Epithelial cell of esophagus (primary cell): ENCODE results near the gene PHLDB1.

Experiments used
- DNase-seq: peaks from one replicate; pipeline ENCODE4 v3.0.0; 2010; ENCODE audit warnings: low read depth
- H3K4me3 ChIP-seq: 2 replicates; pipeline ENCODE4 v1.5.1; 2011; ENCODE audit warnings: mild to moderate bottlenecking, low read length, control low read depth
- TF ChIP-seq, protein P1 (sequence below): IDR thresholded peaks from 2 replicates; pipeline ENCODE4 v1.5.1; 2011; ENCODE audit warnings: low read depth, mild to moderate bottlenecking, low read length, control low read depth, inconsistent platforms; ENCODE audit not compliant: insufficient read depth; ENCODE audit errors: missing control alignments

PHLDB1 gene

DNA sequence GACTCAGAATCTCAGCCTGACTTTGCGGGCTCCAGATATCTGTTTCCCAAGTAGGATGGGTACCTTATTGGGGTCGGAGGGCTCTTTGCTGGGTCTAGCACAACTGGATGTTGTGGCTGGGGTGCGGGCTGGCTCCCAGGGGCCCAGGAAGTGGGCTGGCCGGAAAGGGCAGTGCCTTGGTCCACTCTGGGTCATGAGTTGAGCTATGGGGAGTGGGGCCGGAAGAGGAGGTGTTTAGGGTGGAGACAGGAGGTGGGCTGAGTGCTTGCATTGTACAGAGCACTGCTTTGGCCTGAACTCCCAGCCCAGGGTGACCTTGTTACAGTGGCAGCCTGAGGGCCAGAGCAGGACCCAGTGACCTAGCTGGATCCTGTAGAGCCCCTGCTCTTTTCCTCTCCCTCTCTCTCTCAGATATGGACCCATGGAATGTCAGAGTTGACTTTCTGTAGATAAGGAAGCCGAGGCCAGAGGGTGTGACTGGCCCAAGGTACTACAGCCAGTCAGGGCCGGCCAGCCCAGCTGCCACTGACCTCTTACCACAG lies 13.2 kb downstream of the PHLDB1 start:
- TF ChIP-seq, protein P1, sequence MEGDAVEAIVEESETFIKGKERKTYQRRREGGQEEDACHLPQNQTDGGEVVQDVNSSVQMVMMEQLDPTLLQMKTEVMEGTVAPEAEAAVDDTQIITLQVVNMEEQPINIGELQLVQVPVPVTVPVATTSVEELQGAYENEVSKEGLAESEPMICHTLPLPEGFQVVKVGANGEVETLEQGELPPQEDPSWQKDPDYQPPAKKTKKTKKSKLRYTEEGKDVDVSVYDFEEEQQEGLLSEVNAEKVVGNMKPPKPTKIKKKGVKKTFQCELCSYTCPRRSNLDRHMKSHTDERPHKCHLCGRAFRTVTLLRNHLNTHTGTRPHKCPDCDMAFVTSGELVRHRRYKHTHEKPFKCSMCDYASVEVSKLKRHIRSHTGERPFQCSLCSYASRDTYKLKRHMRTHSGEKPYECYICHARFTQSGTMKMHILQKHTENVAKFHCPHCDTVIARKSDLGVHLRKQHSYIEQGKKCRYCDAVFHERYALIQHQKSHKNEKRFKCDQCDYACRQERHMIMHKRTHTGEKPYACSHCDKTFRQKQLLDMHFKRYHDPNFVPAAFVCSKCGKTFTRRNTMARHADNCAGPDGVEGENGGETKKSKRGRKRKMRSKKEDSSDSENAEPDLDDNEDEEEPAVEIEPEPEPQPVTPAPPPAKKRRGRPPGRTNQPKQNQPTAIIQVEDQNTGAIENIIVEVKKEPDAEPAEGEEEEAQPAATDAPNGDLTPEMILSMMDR = no peak
- DNase-seq = no peak
- no peak overlapping the region for H3K4me3 ChIP-seq

DNA sequence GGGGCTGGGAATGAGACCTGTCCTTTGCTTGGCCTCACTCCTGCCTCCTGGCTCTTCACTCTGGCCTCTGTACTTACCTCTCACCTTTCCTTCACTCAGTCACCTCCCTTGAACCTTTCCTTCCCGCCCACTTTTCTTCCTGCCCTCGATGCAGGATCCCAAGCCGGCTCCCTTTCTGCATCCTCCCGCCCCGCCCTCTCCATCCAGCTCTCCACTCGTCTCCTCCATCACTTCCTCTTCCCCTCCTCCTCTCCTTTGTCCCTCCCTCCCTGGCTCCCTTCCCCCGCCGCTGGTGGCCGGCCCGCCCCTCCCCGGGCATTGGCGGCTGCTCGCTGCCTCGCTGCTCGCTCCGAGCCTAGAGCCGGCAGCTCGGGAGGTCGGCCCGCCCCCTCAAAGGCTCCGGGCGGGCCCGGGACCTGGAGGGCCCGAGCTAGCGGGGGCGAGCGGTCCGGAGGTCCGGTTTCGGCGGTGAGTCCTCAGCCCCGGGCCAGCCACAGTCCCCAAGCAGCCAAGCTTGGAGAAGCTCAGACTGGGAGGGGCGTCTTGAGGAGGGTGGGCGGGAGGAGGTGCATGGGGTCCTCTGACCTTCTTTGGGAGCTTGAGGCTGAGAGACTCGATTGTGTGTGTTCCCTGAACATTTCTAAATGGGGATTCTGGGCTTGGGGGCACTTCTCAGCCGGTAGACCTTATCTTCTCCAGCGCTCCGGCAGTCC lies 13.8 kb downstream of the PHLDB1 start:
- DNase-seq = peak; percentile 84
- TF ChIP-seq, protein P1 = no peak

DNA sequence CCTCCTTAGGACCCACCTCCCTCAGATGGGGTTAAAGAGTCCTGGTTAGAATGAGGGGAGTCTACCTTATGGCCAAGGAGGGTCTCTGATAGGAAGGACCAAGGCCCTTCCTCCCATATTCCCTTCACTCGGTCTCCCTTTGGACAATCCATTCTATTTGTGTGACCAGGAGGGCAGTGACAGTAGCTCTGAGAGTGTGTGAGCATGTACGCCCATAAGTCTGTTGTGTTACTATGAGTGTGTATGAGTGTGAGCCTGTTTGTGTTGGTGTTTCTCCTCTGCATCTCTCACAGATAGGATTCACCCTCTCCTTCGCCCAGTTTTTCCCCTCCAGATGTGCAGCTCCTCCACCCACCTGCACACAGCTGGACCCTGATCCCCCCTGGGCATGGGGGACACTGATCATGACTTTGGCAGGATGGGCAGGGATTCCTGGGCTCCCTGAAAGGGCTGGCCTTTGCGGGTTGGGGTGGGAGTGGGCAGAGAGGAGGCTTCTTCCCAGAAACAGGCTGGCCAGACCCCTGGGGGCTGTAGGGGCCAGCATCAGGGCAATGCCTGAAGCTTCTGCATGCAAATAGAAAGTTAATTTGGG lies 14.5 kb downstream of the PHLDB1 start:
- TF ChIP-seq, protein P1 = no peak
- no peak for DNase-seq
- H3K4me3 ChIP-seq = peak overlapping the region; percentile 72

More for the DNA sequence above, 13.8 kb downstream of the PHLDB1 start:
- peak overlapping the region; percentile 72 for H3K4me3 ChIP-seq

DNA sequence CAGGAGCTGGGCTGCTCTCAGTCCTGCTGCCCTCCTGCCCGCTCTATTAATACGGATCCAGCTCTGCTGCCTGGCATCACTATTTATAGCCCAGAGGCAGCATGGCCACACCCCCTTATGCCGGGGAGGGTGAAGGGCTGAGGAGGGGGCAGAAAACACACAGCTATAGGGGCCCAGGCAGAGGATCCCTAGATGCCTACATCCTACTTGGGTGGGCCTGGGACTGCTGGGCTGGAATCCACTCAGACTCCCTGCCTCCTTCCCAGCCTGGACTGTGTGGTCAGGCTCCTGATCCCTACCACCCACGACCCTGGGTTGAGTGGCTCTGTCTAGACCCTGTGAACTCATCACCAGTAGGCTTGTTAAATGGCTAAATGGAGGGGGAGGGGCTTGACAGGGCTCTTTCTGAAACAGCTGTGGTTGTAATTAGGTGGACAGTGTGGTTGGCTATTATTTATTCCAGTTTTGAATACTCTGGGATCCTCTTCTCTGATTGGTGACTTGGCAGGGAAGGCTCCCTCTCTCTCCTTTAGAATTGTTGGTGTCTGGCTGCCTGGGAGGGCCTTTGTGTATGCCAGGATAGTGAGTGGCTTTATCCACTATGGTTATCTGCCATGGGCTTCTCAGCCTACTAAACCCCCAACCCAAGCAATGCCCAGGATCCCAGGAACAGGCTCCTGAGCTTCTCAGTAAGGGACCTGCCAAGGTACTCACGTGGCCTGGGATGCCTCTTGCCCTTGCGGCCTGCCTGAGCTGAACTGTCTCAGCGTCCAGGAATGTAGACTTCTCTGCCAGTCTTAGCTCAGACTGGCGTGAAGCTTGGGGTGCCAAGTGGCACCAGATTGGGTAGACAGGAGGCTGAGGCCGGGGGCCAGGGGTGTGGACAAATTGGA lies 15.2 kb downstream of the PHLDB1 start:
- H3K4me3 ChIP-seq = peak overlapping the region; percentile 72
- peak; percentile 95 for DNase-seq
- TF ChIP-seq, protein P1 = no peak

DNA sequence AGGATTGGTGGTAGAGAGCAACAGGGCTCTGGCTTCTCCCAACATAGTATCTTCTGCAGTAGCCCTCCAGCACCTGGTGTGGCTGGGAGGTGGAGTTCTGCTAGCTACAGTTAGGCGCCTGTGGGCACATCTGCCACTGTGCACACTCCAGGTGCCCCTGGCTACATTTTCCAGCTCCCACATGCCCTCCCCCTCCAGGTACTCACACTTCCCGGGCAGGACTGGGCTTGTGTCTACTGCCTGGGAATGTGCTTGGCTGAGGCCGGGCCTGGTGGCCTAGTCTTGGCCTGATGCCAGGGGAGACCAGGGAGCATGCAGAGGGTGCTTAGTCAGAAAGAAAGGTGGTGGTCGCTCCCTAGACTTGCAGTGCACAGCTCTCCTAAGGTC lies 15.8 kb downstream of the PHLDB1 start:
- TF ChIP-seq, protein P1 = no peak
- peak overlapping the region; percentile 13 for H3K4me3 ChIP-seq
- DNase-seq = peak; percentile 95

DNA sequence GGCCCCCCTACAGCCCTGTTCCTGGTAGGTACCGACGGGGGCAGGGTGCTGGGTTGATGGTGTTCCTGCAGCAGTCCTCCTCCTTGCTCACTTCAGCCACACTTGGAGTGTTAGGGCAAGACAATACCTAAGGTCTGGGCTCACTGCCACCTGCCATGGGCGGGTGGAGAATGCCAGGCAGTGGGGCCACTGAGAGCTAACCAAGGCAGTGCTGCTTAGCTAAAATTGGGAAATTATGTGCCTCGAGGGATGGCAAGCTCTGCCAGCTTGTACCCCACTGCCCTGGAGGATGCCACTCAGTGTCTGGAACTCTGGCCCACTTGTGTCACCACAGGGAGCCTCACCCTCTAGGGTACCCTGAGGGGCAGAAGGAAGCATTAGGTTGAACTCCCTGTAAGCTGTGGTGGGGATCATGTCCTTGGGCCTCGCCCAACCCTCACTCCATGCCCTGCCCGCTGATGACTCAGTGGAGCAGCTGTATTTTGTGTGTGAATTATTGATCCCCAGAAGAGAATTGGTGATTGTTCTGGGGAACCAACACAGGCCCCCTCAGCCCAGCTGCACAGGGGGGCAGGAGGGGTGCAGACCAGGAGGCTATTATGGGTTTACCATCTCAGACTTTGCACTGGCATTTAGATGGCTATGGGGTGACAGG lies 17.7 kb downstream of the PHLDB1 start:
- TF ChIP-seq, protein P1 = no peak
- H3K4me3 ChIP-seq = no peak overlapping the region

More for the DNA sequence above, 17.7 kb downstream of the PHLDB1 start:
- DNase-seq = no peak
